Uterus (tissue), 2 donors: Measurements from ENCODE around the gene TTC13.

Experiments
- CTCF ChIP-seq, 4 experiments: fragments of 200-600 bp in 2 of 4; fragments of 450-650 bp in 2 of 4; sonication (generic) in 2 of 4; IDR thresholded peaks; one replicate each; pipeline ENCODE4 v1.5.1; 2016 to 2019; ENCODE audit warnings: antibody characterized with exemption in 4 of 4, mild to moderate bottlenecking in 2 of 4, moderate library complexity in 1 of 4
- POLR2A ChIP-seq, 2 donors: fragments of 450-650 bp; IDR thresholded peaks; one replicate each; pipeline ENCODE4 v1.6.1; 2016; ENCODE audit warnings: antibody characterized with exemption in 2 of 2, mild to moderate bottlenecking in 1 of 2, moderate library complexity in 1 of 2

- TF ChIP-seq POLR2A (IDR thresholded peaks at IDR 0.05) = no peak
- TF ChIP-seq CTCF (IDR thresholded peaks at IDR 0.05) = no peak
These were observed 39.7 kb downstream of the TTC13 start for GRCh38 chr1:230938924-230939368.
